Occipital lobe (tissue), 2 donors: Measurements from ENCODE around the gene CFDP1. TPM values are rescaled to one million over a fixed set of nuclear protein-coding genes. Genes with fewer than 3 reads are reported as not detected.

Experiments
- DNase-seq: peaks from one replicate; lab custom pipeline; 2025; lab: John Stamatoyannopoulos, UW
- total RNA-seq: library from RNA; depleted of rRNA; stranded (reverse); fragments of >200 nt; gene quantifications from one replicate; pipeline ENCODE4 v1.2.3, GENCODE V29; 2014

Gene CFDP1
- total RNA-seq, 1 donor from 2014 or later = 37.3 TPM

DNA sequence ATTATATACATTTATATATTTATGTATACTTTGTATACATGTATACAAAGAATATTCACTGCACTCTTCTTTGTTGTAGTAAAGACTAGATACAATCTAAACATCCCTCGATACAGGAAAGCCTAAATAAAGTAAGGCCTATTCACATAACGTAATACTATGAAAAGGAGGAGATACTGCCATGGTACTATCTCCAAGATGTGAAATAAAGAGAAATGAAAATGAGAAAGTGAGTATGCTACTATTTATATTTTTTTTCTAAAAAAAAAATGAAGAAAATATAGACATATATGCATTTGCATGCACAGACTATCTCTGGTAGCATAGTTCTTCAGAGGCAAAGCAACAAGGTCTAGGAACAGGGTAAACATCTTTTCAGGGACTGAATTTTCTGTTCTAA is 19.4 kb downstream of the CFDP1 start:
- DNase-seq = no peak

DNA sequence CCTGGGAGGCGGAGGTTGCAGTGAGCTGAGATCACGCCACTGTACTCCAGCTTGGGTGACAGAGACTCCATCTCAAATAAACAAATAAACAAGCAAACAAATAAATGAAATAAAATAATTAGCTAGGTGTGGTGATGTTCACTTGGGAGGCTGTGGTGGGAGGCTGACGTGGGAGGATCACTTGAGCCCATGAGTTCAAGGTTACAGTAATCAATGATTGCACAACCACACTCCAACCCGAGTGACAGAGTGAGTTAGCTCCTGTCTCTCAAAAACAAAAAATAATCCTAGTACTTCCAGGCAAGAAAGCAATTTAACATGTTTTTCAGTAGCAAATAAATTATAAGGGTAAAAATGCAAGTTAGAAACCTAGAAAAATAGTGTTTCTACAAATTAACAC is 26.4 kb downstream of the CFDP1 start:
- DNase-seq = no peak

DNA sequence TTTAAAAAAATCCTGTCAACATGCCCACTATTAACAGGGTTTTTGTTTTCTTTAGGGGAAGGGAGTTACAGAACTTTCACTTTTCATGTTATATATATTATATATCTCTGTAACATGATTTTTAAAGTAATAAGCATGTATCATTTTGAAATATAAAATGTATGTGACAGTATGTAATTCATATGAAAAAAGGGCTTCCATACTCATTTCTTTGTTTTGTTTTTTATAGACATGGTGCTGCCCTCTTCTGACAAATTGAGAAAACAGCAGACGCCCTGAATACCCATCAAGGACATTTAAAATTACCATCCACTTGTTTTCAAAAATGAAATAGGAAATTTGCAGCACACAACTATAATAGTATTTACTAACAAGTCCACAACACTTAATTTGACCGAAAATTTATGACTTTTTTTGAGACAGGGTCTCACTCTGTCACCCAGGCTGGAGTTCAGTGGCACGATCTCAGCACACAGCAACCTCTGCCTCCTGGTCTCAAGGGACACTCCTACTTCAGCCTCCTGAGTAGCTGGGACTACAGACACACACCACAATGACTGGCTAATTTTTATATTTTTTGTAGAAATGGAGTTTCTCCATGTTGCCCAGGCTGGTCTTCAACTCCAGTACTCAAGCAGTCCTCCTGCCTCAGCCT is 30.4 kb downstream of the CFDP1 start:
- DNase-seq = no peak

DNA sequence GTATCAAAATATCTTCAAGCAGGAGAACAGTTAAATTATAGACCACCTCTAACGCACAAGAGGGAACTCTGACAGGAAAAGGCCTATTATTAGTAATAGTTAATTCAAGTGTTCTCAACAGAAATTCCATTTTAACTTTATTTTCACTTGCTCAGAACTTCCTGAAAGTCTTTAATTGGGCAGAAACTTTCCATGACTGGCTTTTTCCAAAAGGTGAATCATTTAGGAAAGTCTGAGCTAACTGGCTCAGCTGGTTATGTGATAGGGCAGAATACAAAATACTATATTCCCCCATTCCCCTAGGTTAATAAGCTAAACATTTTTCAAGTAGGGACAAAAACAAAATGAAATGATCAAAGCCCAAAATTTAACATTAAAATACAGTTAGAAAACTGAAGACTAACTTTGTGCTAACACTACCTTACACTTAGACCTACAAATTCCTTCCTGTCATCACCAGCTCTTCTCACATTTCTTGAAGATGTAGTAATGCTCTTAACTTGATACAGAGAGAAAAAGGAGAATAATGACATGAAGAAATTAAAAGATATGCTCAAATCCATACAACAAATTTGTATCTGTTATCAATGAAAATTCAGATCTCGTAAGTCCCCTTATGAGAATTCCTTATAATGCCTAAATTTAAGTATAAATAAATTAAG is 31.0 kb downstream of the CFDP1 start:
- DNase-seq = no peak

DNA sequence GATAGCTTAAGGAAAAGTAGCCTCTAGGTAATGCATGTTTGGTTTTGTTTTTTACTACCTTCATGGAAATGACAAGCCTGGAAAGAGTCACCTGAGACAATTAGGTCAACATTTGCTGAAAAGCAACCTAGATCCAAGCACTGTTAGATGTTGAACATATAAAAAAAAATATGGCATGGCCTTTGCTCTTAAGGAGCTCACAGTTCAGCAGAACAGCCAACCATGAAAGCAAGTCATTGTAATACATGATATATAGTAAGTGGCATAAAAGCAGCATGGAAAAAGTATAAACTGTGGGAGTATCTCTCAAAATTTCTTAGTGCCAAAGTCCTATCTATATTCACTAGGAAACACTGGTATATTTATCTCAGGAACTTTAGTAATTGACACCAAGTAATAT is 31.6 kb downstream of the CFDP1 start:
- DNase-seq = no peak

DNA sequence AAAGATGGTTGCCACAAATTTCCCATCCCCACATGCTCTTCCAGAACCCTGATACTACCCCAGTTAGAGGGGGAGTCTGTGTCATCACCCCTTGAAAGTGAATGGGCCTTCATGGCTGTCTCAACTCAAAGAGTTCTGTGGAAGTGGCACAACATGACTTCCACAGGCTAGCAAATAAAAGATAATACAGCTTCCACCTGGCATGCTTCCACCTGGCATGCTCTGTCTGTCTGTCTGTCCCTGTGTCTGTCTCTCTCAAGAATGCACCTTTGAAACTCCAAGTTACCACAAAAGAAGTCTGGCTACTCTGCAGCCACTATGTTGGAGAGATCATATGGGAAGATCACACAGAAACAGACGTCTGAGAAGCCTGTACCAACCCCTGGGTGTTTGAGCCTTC is 35.0 kb downstream of the CFDP1 start:
- no peak for DNase-seq

DNA sequence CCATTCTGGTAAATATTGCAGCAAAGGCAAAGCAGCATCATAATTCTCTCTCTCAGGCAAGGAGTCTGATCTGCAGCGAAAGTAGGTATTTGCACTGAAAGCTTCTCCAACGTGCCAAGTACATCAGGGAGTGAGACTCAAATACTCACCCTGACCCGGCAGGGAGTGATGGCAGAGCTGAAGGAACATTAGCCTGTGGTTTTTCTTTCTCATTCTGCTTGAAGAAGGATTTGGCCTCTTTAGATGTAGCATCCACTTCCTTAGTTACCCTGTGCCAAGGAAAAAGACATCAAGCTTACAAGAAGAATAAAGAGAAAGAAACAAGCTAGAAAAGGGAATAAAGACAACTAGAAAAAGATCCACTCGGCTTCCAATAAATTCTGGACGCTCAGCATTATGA is 38.4 kb downstream of the CFDP1 start:
- no peak for DNase-seq

DNA sequence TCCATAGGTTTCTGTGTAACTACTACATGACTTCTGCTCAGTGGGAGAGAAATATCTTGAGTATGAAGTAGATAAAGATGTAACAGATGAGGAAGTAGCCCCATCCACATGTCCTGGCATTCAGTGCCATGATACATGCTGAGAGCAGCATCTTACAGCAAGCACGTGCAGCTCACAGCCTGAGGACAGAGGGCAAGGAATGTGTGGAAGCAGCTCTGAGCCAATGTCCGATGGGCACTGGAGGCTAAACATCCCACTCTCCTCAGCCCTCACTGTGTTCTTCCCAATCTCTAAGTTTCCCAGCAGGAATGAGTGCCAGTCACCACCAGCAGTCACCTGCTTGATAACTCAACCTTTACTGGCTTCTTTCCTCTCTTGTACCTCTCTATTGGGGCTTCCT is 40.4 kb downstream of the CFDP1 start:
- no peak for DNase-seq

DNA sequence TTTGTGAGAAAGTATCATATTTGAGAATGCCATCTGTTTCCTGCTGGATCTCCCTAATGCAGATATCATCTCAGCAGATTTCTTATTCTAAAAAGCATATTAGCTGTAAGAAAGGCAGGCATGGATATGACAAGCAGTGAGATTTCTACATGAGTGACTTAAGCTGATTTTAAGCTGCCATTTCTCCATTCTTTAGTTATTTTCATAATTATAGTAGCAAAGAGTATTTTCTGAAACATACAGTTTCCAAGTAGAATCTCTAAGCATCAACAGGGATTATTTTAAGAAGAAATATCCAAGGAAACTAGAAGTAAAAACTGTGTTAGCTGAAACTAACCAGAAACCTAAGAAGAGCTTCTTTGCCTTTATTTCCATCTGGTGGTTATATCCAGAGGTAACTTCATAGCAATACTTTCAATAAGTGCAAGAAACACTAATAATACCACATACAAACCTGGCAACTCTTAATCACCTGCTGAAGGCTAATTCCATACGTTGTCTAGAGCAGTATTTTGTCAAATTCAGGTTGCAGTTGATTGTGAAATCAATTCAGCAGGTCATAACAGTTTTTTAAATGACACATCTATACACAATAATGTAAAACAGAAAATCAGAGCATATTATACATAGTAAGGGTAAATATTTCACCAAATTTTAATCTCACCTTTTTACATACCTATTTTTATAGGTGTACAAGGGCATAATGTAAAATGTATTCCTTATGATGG is 42.2 kb downstream of the CFDP1 start:
- DNase-seq = no peak

DNA sequence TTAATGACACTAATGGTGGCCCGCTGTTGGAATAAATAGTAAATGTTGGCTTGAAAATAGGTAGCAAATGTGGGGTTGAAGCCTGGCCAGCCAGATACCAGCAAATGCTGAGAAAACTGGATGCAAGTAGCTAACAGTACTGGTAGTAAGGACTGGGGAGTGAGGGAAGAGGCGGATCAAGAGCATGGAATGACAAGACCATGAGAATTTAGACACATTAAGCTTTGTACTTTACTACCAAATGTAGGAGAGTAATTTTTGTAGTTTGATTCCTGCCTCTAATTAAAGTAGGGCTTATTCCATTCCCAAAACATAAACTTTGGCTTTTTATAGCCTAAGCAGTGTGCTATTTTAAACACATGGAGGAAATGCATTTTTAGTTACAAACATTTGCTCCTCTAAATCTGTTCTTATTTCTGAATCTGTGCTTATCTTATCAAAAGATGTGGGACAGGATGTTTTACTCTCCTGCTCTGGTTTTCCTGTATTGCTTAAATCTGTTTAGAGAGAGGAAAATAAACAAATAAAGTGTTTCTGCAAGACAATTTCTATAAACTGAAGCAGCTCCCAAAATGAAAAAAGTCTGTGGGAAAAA is 44.1 kb downstream of the CFDP1 start:
- DNase-seq = no peak

DNA sequence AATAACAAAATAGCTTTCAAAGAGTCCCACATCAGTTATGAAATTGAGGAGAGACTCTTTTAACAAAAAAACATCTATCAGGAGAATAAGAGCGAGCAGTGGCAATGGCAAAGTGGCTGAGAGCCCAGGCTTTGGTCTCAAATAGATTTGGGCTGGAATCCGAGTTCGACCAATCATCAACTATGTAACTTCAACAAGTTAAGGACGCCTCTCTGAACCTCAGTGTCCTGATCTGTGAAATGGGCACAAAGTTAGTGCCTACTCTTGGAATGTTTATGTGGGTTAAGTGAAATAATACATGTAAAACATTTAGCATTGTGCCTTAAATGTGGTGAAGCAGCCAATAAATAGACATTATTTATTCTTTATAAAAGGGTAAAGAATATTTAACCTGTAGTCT is 45.4 kb downstream of the CFDP1 start:
- DNase-seq = no peak

DNA sequence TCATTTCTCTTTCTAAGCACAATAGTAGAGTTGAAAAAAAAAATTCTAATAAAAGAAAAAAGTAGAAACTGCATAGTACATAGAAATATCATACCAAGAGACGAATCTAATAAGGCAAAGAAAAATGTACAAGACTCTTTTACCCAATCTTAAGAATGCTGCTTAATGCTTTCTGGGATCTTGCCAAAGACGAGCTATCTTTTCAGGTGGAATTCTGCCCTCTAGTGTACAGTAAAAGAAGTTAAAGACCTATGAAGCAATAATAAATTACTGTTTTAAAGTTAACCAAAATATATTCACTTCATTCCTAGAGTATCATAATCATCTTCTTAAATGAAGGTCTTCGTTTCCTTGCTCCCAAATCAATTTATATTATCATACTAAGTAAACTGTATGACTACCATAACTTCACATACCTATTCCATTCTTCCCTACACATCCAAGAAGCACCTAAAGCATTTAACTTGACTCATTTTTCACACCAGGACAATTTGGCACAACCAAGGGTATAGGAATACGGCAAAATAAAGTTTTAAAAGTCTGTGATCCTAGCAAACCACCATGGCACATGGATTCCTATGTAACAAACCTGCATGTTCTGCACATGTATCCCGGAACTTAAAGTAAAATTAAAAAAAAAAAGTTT is 47.7 kb downstream of the CFDP1 start:
- no peak for DNase-seq

DNA sequence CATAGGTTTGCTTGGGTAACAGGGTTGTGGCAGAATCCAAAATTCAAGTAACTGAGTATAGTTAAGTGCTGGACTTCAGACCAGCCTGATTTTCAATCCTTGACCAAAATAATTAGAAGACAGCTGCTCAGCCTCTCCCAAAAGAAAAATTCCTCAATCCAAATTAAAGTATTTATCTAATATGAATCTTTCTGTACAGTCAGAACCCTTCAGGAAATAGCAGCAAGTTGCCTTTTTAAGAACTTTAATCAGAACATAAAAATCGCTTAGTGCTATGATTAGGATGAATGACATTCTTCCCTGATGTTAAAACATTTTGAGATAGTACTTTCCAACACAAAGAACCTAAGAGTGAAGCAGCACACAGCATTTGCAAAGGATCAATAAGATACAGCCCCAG is 50.2 kb downstream of the CFDP1 start:
- DNase-seq = no peak

DNA sequence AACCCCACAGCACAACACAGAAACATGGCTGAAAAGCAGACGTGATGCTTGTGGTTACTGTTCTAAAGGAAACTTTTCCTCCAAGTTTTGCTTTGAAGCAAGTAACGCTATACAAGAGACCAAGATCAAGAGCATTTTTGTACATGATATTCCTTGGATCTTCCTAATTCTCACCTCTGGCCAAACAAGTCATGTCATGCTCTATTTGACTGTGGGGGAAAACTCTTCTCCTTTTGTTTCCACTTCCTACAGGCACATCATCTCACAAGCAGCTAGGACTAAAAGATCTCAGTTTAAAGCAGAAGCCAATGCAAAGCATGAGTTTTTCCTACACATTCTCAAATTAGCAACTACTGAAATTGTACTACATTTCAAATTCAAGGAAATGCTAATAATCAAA is 50.7 kb downstream of the CFDP1 start:
- DNase-seq = no peak

DNA sequence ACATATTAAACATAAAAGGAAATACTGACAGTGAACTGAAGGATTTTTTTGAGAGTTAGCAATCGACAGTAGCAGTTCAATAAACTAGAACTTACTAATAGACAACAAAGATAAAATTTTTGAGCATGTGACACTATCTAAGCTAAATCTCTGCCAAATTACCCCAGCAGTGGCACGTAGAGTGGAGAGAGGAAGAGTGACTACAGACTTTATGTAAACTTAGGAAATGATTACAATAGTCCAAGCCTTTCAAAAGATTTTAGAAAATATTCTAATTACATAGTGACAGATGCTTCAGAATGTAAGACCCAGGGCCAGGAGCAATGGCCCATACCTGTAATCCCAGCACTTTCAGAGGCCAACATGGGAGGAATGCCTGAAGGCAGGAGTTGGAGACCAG is 52.4 kb downstream of the CFDP1 start:
- no peak for DNase-seq

DNA sequence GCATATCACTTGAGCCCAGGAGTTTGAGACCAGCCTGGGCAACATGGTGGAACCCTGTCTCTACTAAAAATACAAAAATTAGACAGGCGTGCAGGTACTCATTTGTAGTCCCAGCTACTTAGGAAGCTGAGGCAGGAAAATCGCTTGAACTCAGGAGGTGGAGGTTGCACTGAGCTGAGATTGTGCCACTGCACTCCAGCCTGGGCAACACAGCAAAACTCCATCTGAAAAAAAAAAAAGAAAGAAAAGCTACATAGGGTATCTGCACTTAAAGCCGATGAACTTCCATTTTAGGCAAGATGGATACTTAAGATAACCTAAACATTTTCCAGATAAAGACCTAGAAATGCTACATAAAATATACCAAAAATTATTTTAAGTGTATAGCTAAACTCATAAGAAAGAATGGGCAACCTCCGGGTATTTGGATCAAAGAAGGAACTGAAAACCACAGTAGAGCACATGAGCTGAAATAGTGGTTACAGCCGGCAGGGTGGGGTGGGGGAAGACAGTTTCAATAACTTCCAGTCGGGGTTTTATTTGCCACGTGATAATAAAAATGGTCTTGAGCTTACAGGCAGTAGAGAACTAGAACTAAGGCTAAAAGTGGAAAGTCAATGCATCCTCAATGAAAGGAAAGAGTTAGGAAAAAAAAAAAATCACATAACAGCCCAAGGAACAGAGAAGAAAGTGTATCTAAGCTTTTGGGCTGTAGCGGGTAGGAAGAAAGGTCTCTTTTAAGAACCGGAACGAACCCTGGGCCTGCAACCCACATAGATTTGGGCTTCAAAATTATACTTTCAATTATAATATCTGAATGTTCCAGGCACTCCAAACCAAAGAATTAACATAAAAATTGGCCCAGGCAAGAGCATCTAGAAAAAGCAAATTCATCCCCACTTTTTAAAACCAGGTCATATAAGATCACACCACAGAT is 53.1 kb downstream of the CFDP1 start:
- no peak for DNase-seq

DNA sequence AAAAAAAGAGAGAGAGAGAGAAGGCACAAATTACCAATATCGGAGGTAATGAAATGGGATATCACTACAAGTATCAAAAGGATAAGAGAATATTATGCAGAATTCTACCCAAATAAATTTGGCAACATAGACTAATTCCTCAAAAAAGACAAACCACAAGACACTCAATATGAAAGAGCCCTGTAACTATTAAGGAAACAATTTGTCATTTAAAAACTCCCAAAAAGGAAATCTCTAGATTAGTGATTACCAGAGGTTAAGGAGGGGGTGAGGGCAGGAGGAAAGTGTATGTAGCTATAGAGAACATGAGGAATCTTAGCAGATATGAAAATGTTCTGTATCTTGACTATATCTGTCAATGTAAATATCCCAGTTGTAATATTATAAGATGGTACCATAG is 54.0 kb downstream of the CFDP1 start:
- no peak for DNase-seq

DNA sequence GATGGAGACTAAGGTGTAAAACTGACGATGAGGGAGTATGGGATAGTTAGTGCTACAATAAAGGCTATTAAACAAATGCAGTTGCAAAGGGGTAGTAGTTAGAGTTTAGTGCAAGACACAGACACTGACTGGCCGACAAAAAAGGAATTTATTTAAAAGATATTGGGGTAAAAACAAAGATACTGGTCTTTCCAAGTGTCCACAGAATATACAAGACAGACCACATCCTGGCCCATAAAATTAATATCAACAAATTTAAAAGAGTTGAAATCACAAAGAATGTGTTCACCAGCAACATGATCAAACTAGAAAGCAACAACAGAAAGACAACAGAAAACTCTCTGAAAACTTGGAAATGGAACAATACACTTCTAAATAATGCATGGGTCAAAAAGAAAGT is 54.7 kb downstream of the CFDP1 start:
- DNase-seq = no peak

DNA sequence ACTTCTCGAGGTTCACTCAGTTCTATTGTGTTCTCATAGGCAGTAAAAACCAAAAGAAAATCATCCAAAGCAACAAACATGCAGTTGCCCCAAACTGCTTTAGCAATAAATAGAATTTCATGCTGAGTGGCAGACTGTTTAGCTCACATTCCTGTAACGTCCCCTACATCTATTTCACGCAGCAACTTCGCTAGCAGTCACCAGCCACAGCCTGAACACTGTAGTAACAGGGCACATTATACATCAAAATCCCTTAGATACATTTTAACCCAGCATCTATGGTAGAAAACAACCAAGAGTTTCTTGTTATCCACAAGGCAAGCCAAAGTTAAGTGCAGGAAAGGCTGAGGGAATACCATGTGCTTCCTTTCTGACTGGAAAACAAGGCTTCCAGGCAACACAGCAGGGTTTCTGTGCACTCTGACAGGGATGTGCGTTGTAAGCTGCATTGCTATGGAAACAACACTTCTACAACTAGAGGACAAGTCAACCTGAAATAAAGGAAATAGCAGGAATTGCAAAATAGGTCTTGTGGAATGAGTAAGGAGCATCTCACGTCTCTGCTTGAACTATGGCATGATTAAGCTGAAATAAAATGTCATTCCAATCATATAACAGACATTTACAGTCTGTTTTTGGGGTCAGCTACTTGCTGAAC is 55.4 kb downstream of the CFDP1 start:
- DNase-seq = no peak

DNA sequence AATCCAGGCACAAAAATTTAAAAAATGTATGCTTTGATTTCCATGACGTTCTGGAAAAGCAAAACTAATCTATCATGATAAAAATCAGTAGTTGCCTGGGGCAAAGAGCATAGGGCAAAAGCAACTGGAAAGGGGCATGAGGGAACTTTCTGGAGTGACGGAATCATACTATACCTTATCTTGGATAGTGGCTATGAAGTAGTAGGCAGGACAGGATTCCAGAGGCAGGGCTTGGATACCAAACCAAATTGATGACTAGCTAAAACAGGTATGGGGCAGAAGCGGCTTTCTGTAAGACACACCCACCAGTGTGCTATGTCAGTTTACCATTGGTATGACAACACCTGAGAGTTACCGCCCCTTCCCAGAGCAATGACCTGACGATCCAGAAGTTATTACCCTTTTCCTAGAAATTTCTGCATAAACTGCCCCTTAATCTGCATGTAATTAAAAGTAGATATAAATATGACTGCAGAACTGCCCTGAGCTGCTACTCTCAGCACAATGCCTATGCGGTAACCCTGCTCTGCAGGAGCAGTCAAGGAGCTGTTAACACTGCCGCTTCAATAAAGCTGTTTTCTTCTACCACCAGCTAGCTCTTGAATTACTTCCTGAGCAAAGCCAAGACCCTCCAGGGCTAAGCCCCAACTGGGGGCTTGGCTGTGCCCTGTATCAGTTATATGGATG is 56.7 kb downstream of the CFDP1 start:
- DNase-seq = no peak
